ENCODE results near the gene RPTOR.
"Not testable (repeated sequence)": the region's sequence is repeated elsewhere in the genome, so short reads cannot be mapped to it uniquely, and the experiment has no call there.

The RPTOR gene

GRCh38 chr17:80552523-80552922 lies 7.9 kb downstream of the RPTOR start:
- DNase-seq, result no peak

GRCh38 chr17:80555266-80555665 lies 10.6 kb downstream of the RPTOR start:
- no peak for DNase-seq

GRCh38 chr17:80558046-80558445 lies 13.4 kb downstream of the RPTOR start:
- no peak for DNase-seq

- DNase-seq, result no peak
Measured at GRCh38 chr17:80559825-80560251, 15.2 kb downstream of the RPTOR start.

- DNase-seq, result no peak
Measured at GRCh38 chr17:80561541-80562114, 17.0 kb downstream of the RPTOR start.

GRCh38 chr17:80564545-80564944 lies 19.9 kb downstream of the RPTOR start:
- no peak for DNase-seq

GRCh38 chr17:80565343-80566053 lies 20.9 kb downstream of the RPTOR start:
- DNase-seq, result no peak

- no peak for DNase-seq
Measured at GRCh38 chr17:80566054-80566400, 21.4 kb downstream of the RPTOR start.

- DNase-seq, result no peak
Measured at GRCh38 chr17:80568246-80568645, 23.6 kb downstream of the RPTOR start.

- no peak for DNase-seq
Measured at GRCh38 chr17:80569924-80570323, 25.3 kb downstream of the RPTOR start.

GRCh38 chr17:80573701-80574100 lies 29.1 kb downstream of the RPTOR start:
- no peak for DNase-seq

GRCh38 chr17:80574496-80574895 lies 29.9 kb downstream of the RPTOR start:
- DNase-seq, result no peak

- peak; percentile 85 to 91 for DNase-seq
Measured at GRCh38 chr17:80575057-80575875, 30.6 kb downstream of the RPTOR start.

- DNase-seq, result no peak
Measured at GRCh38 chr17:80577876-80578570, 33.4 kb downstream of the RPTOR start.

GRCh38 chr17:80578668-80579388 lies 34.2 kb downstream of the RPTOR start:
- DNase-seq, result not testable (repeated sequence)

GRCh38 chr17:80582165-80582564 lies 37.5 kb downstream of the RPTOR start:
- no peak for DNase-seq

GRCh38 chr17:80584176-80584905 lies 39.7 kb downstream of the RPTOR start:
- DNase-seq, result no peak

- DNase-seq, result no peak
Measured at GRCh38 chr17:80585890-80586845, 41.5 kb downstream of the RPTOR start.

- no peak for DNase-seq
Measured at GRCh38 chr17:80586846-80587228, 42.2 kb downstream of the RPTOR start.

- DNase-seq, result no peak
Measured at GRCh38 chr17:80588702-80589383, 44.2 kb downstream of the RPTOR start.

Measured in CD4-positive, alpha-beta T cell treated with Interferon alpha-2 for 1 hour (primary cell).